Natural killer cell (primary cell): ENCODE measurements around the gene KIF12. TPM values are rescaled to one million over a fixed set of nuclear protein-coding genes. Genes with fewer than 3 reads are reported as not detected.

Experiments used
- ATAC-seq, 3 donors: fragments of 150-1000 bp in 2 of 3; fragments of 200-7000 bp in 1 of 3; cut with Tn5 transposase; 1 replicate in 1 of 3; 2 replicates in 2 of 3; pipeline ENCODE4 v1.10.0; 2021; ENCODE audit warnings: mild to moderate bottlenecking in 2 of 3, moderate library complexity in 2 of 3
- DNase-seq, 2 donors: peaks; one replicate each; pipeline versions ENCODE4 v3.0.0 to v3.0.0-alpha.2; 2013 to 2021; ENCODE audit warnings: mixed read lengths in 1 of 2
- H3K27ac ChIP-seq: one replicate; pipeline ENCODE4 v1.5.1; 2013; ENCODE audit warnings: mild to moderate bottlenecking, low read length
- H3K27me3 ChIP-seq: one replicate; pipeline ENCODE4 v1.6.1; 2013; ENCODE audit warnings: low read length; ENCODE audit not compliant: control insufficient read depth, insufficient read depth
- H3K36me3 ChIP-seq: one replicate; pipeline ENCODE4 v1.6.1; 2013; ENCODE audit warnings: low read length; ENCODE audit not compliant: control insufficient read depth, insufficient read depth
- H3K4me1 ChIP-seq: one replicate; pipeline ENCODE4 v1.6.1; 2013; ENCODE audit warnings: low read length; ENCODE audit not compliant: control insufficient read depth, insufficient read depth
- H3K4me3 ChIP-seq: one replicate; pipeline ENCODE4 v1.5.1; 2013; ENCODE audit warnings: low read length
- H3K9me3 ChIP-seq: one replicate; pipeline ENCODE4 v1.6.1; 2013; ENCODE audit warnings: low read length; ENCODE audit not compliant: control insufficient read depth, insufficient read depth
- H3K27ac Mint-ChIP-seq, 2 donors: one replicate each; pipeline ENCODE4 v1.8.0; 2022; ENCODE audit warnings: mild to moderate bottlenecking in 2 of 2, mixed read lengths in 2 of 2, moderate library complexity in 1 of 2
- H3K27me3 Mint-ChIP-seq, 2 donors: one replicate each; pipeline ENCODE4 v1.8.0; 2022; ENCODE audit warnings: low read depth in 2 of 2, mixed read lengths in 2 of 2
- H3K36me3 Mint-ChIP-seq: one replicate; pipeline ENCODE4 v1.8.0; 2022; ENCODE audit warnings: mixed read lengths
- H3K4me1 Mint-ChIP-seq, 2 donors: one replicate each; pipeline ENCODE4 v1.8.0; 2022; ENCODE audit warnings: mixed read lengths in 2 of 2
- H3K4me3 Mint-ChIP-seq: one replicate; pipeline ENCODE4 v1.8.0; 2022; ENCODE audit warnings: mild to moderate bottlenecking, moderate library complexity, mixed read lengths
- H3K9me3 Mint-ChIP-seq, 2 donors: one replicate each; pipeline ENCODE4 v1.8.0; 2022; ENCODE audit warnings: mixed read lengths in 2 of 2
- CTCF ChIP-seq: fragments of 200-600 bp; IDR thresholded peaks from one replicate; pipeline ENCODE4 v1.8.0; 2022; ENCODE audit warnings: antibody characterized with exemption
- WGBS: methylation state at CpG from one replicate; pipeline ENCODE4 v1.1.7; 2013; ENCODE audit warnings: missing lambda C conversion rate; ENCODE audit not compliant: insufficient coverage; 5-methylcytosine and 5-hydroxymethylcytosine counted together
- intact Hi-C: fragments of 100-400 bp; cut with micrococcal nuclease; formaldehyde crosslinking; loops from one replicate; pipeline ENCODE4 v1.14.2; 2022
- total RNA-seq, 4 donors: library from RNA; stranded (reverse); fragments of 120-200 nt in 1 of 4; gene quantifications; one replicate each; pipeline versions ENCODE4 v1.2.3 to v1.2.4, GENCODE V29; 2013 to 2022

KIF12 gene
- total RNA-seq, 3 donors from 2014 or later (not counting 1 experiment from before 2014, with no cell fraction given), result not detected

GRCh38 chr9:114141553-114142402 lies 42.7 kb upstream of the KIF12 start:
- Histone ChIP-seq H3K4me1 (no peaks in the 10 kb centered on the region), H3K36me3 (no peaks in the 10 kb centered on the region), H3K4me3 (no peak overlapping the region), H3K9me3 (no peaks in the 10 kb centered on the region), H3K27me3 (no peaks in the 10 kb centered on the region), H3K27ac (no peak overlapping the region)
- no peak for TF ChIP-seq CTCF
- Mint-ChIP-seq H3K27ac (no peak overlapping the region), H3K36me3 (no peaks in the 10 kb centered on the region), H3K27me3 (peaks cover 5 to 16% of the 10 kb centered on the region in 2 donors), H3K9me3 (no peaks in the 10 kb centered on the region), H3K4me1 (no peaks in the 10 kb centered on the region), H3K4me3 (no peak overlapping the region)
- WGBS, result 83% methylated on average over 7 of the region's 7 CpGs
- DNase-seq, result no peak
- intact Hi-C loops, result no loop called here
- ATAC-seq, result no peak

- H3K36me3 Mint-ChIP-seq, result no peaks in the 10 kb centered on the region
- 72% methylated on average over 4 of the region's 4 CpGs for WGBS
- no peak overlapping the region for H3K4me3 Mint-ChIP-seq
- H3K36me3 ChIP-seq, result no peaks in the 10 kb centered on the region
- intact Hi-C loops, result no loop called here
- no peaks in the 10 kb centered on the region for H3K9me3 ChIP-seq
- H3K4me3 ChIP-seq, result no peak overlapping the region
- ATAC-seq (no peak), DNase-seq (no peak)
- TF ChIP-seq CTCF, result no peak
- H3K27me3 Mint-ChIP-seq, result peaks cover 3 to 16% of the 10 kb centered on the region in 2 donors
- H3K4me1 Mint-ChIP-seq, result no peaks in the 10 kb centered on the region
- no peaks in the 10 kb centered on the region for H3K4me1 ChIP-seq
- no peaks in the 10 kb centered on the region for H3K9me3 Mint-ChIP-seq
- H3K27ac Mint-ChIP-seq, result no peak overlapping the region
- no peak overlapping the region for H3K27ac ChIP-seq
- H3K27me3 ChIP-seq, result no peaks in the 10 kb centered on the region
Observed at GRCh38 chr9:114140850-114141249, 41.8 kb upstream of the KIF12 start.

GRCh38 chr9:114140401-114140800 lies 41.3 kb upstream of the KIF12 start:
- DNase-seq, result no peak
- WGBS, result 98% methylated on average over 2 of the region's 2 CpGs
- ATAC-seq, result no peak
- H3K9me3 Mint-ChIP-seq, result no peaks in the 10 kb centered on the region
- Histone ChIP-seq H3K27ac (no peak overlapping the region), H3K4me3 (no peak overlapping the region), H3K27me3 (no peaks in the 10 kb centered on the region), H3K9me3 (no peaks in the 10 kb centered on the region), H3K36me3 (no peaks in the 10 kb centered on the region), H3K4me1 (no peaks in the 10 kb centered on the region)
- TF ChIP-seq CTCF, result no peak
- intact Hi-C loops, result no loop called here
- H3K36me3 Mint-ChIP-seq, result no peaks in the 10 kb centered on the region
- H3K27ac Mint-ChIP-seq, result no peak overlapping the region
- H3K27me3 Mint-ChIP-seq, result peaks cover 5 to 16% of the 10 kb centered on the region in 2 donors
- no peak overlapping the region for H3K4me3 Mint-ChIP-seq
- H3K4me1 Mint-ChIP-seq, result no peaks in the 10 kb centered on the region
